Neural progenitor cell (in vitro differentiated cells): Measurements from ENCODE around the gene ZHX3. TPM values are rescaled to one million over a fixed set of nuclear protein-coding genes. Genes with fewer than 3 reads are reported as not detected.

ENCODE experiments used
- DNase-seq: peaks from one replicate; pipeline ENCODE4 v3.0.0-alpha.2; 2016; ENCODE audit warnings: low spot score
- H2AFZ ChIP-seq: fragments of 200-600 bp; sonication (generic); replicated peaks from 2 replicates; pipeline ENCODE4 v1.6.1; 2016; ENCODE audit warnings: antibody characterized with exemption
- H3F3A ChIP-seq: fragments of 200-600 bp; sonication (generic); 2 replicates; pipeline ENCODE4 v1.6.1; 2016; ENCODE audit warnings: antibody characterized with exemption, low read depth
- H3K27ac ChIP-seq: fragments of 200-600 bp; sonication (generic); 2 replicates; pipeline ENCODE4 v1.5.1; 2016; ENCODE audit warnings: mild to moderate bottlenecking
- H3K27me3 ChIP-seq: fragments of 200-600 bp; sonication (generic); 2 replicates; pipeline ENCODE4 v1.6.1; 2016; ENCODE audit warnings: mild to moderate bottlenecking, moderate library complexity
- H3K36me3 ChIP-seq: fragments of 200-600 bp; sonication (generic); 2 replicates; pipeline ENCODE4 v1.5.1; 2016
- H3K4me1 ChIP-seq: fragments of 200-600 bp; sonication (generic); 2 replicates; pipeline ENCODE4 v1.6.1; 2016; ENCODE audit warnings: mixed run types
- H3K4me2 ChIP-seq: fragments of 200-600 bp; sonication (generic); 2 replicates; pipeline ENCODE4 v1.6.1; 2016
- H3K4me3 ChIP-seq: fragments of 200-600 bp; sonication (generic); 2 replicates; pipeline ENCODE4 v1.5.1; 2016
- H3K79me2 ChIP-seq: fragments of 200-600 bp; sonication (generic); 2 replicates; pipeline ENCODE4 v1.6.1; 2016; ENCODE audit warnings: low read depth
- H3K9ac ChIP-seq: fragments of 200-600 bp; sonication (generic); 2 replicates; pipeline ENCODE4 v1.6.1; 2016
- H3K9me3 ChIP-seq: fragments of 200-600 bp; sonication (generic); 2 replicates; pipeline ENCODE4 v1.5.1; 2016; ENCODE audit warnings: low read depth
- H4K20me1 ChIP-seq: fragments of 200-600 bp; sonication (generic); 2 replicates; pipeline ENCODE4 v1.6.1; 2016; ENCODE audit warnings: low read depth
- H3K27ac Mint-ChIP-seq: 3 replicates; pipeline ENCODE4 v1.8.0; 2021; ENCODE audit warnings: mixed read lengths
- H3K27me3 Mint-ChIP-seq: 2 replicates; pipeline ENCODE4 v1.8.0; 2022; ENCODE audit warnings: low read depth, mild to moderate bottlenecking, inconsistent platforms, moderate library complexity, mixed read lengths; ENCODE audit not compliant: insufficient read depth
- H3K36me3 Mint-ChIP-seq: 3 replicates; pipeline ENCODE4 v1.8.0; 2021; ENCODE audit warnings: mixed read lengths
- H3K4me1 Mint-ChIP-seq: 3 replicates; pipeline ENCODE4 v1.8.0; 2021; ENCODE audit warnings: mixed read lengths
- H3K4me3 Mint-ChIP-seq: 3 replicates; pipeline ENCODE4 v1.8.0; 2021; ENCODE audit warnings: mild to moderate bottlenecking, moderate library complexity, mixed read lengths
- H3K9me3 Mint-ChIP-seq: 3 replicates; pipeline ENCODE4 v1.8.0; 2020; ENCODE audit warnings: mixed read lengths
- EZH2 ChIP-seq: fragments of 200-600 bp; sonication (generic); IDR thresholded peaks from 2 replicates; pipeline ENCODE4 v1.6.1; 2017; ENCODE audit warnings: antibody characterized with exemption, mild to moderate bottlenecking, moderate library complexity
- EZH2phosphoT487 ChIP-seq: fragments of 200-600 bp; sonication (generic); IDR thresholded peaks from 2 replicates; pipeline ENCODE4 v1.6.1; 2017; ENCODE audit warnings: antibody characterized with exemption
- total RNA-seq: library from RNA; depleted of rRNA; stranded (reverse); fragments of >200 nt; gene quantifications from 2 replicates; pipeline ENCODE4 v1.2.3, GENCODE V29; 2015; ENCODE audit warnings: low replicate concordance
- TF ChIP-seq, protein P1 (sequence below): fragments of 200-600 bp; sonication (generic); IDR thresholded peaks from 2 replicates; pipeline ENCODE4 v1.5.1; 2017; ENCODE audit warnings: antibody characterized with exemption, mild to moderate bottlenecking

The ZHX3 gene
- total RNA-seq, 1 donor from 2014 or later: 6.8 TPM

DNA sequence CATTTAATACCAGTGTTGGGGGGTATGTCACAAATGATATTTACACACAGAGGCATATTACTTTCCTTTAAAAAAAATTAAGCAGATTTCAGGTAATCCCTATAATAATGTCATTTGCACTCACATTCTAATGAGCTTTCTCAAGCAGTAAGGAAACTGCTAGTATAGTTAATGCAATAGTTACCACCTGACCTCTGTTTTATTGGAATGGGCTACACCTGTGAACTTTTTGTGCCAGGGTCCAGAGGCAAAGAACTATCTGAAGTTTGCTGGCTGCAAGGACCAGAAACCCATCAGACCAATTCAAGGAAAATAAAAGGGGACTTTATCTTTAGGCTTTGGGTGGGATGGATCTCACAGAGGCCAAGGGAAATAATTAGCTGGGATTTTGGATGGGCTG lies 2.9 kb upstream of the ZHX3 start:
- no peaks in the 10 kb centered on the region for H3K9me3 Mint-ChIP-seq
- Histone ChIP-seq H3K9me3 (no peaks in the 10 kb centered on the region), H2AFZ (no peak overlapping the region)

DNA sequence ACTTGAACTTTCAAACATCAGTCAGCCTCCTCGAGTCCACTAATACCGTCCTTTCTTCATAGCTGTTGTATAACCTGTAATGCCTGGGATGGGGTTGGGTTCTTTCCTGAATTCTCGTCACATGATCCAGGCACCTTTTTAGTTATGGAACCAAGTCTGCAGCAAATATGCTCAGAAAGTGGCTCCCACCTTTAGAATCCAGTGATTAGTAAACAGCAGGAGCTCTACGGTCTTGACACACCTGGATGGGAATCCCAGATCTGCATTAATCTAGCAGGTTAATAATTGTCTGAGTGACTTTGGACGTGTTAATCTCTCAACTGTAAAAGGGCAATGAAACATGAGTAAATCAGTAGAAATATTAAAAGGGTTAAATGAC lies 729 bp upstream of the ZHX3 start:
- H3K9ac ChIP-seq: no peak overlapping the region
- H3K4me2 ChIP-seq: peak overlapping the region; percentile 80
- Mint-ChIP-seq H3K27ac (no peak overlapping the region), H3K4me1 (peaks cover 12% of the 10 kb centered on the region), H3K9me3 (no peaks in the 10 kb centered on the region), H3K4me3 (peak overlapping the region; percentile 86), H3K27me3 (peaks cover 2% of the 10 kb centered on the region), H3K36me3 (no peaks in the 10 kb centered on the region)
- H2AFZ ChIP-seq: no peak overlapping the region
- H3K36me3 ChIP-seq: no peaks in the 10 kb centered on the region
- DNase-seq: no peak
- no peak for TF ChIP-seq EZH2
- TF ChIP-seq EZH2phosphoT487: no peak
- TF ChIP-seq, protein P1, sequence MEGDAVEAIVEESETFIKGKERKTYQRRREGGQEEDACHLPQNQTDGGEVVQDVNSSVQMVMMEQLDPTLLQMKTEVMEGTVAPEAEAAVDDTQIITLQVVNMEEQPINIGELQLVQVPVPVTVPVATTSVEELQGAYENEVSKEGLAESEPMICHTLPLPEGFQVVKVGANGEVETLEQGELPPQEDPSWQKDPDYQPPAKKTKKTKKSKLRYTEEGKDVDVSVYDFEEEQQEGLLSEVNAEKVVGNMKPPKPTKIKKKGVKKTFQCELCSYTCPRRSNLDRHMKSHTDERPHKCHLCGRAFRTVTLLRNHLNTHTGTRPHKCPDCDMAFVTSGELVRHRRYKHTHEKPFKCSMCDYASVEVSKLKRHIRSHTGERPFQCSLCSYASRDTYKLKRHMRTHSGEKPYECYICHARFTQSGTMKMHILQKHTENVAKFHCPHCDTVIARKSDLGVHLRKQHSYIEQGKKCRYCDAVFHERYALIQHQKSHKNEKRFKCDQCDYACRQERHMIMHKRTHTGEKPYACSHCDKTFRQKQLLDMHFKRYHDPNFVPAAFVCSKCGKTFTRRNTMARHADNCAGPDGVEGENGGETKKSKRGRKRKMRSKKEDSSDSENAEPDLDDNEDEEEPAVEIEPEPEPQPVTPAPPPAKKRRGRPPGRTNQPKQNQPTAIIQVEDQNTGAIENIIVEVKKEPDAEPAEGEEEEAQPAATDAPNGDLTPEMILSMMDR: no peak
- H3K79me2 ChIP-seq: no peaks in the 10 kb centered on the region
- no peak overlapping the region for H3K27ac ChIP-seq
- H3K4me1 ChIP-seq: peaks cover 3% of the 10 kb centered on the region
- H3K27me3 ChIP-seq: peaks cover 14% of the 10 kb centered on the region
- H3K4me3 ChIP-seq: peak overlapping the region; percentile 49
- no peaks in the 10 kb centered on the region for H4K20me1 ChIP-seq
- H3F3A ChIP-seq: peaks cover 9% of the 10 kb centered on the region
- H3K9me3 ChIP-seq: no peaks in the 10 kb centered on the region

More for the DNA sequence above, 2.9 kb upstream of the ZHX3 start:
- Histone ChIP-seq H3K4me3 (no peak overlapping the region), H3K27ac (no peak overlapping the region), H3K27me3 (peaks cover 14% of the 10 kb centered on the region), H3K4me1 (peaks cover 3% of the 10 kb centered on the region), H3K9ac (no peak overlapping the region), H3K4me2 (no peak overlapping the region), H3K79me2 (no peaks in the 10 kb centered on the region), H3K36me3 (no peaks in the 10 kb centered on the region), H3F3A (peaks cover 8% of the 10 kb centered on the region), H4K20me1 (no peaks in the 10 kb centered on the region)
- Mint-ChIP-seq H3K4me1 (peaks cover 9% of the 10 kb centered on the region), H3K36me3 (no peaks in the 10 kb centered on the region), H3K27me3 (peaks cover 6% of the 10 kb centered on the region), H3K4me3 (no peak overlapping the region), H3K27ac (no peak overlapping the region)
- TF ChIP-seq EZH2phosphoT487 (no peak), EZH2 (no peak)
- TF ChIP-seq, protein P1: no peak
- DNase-seq: no peak

DNA sequence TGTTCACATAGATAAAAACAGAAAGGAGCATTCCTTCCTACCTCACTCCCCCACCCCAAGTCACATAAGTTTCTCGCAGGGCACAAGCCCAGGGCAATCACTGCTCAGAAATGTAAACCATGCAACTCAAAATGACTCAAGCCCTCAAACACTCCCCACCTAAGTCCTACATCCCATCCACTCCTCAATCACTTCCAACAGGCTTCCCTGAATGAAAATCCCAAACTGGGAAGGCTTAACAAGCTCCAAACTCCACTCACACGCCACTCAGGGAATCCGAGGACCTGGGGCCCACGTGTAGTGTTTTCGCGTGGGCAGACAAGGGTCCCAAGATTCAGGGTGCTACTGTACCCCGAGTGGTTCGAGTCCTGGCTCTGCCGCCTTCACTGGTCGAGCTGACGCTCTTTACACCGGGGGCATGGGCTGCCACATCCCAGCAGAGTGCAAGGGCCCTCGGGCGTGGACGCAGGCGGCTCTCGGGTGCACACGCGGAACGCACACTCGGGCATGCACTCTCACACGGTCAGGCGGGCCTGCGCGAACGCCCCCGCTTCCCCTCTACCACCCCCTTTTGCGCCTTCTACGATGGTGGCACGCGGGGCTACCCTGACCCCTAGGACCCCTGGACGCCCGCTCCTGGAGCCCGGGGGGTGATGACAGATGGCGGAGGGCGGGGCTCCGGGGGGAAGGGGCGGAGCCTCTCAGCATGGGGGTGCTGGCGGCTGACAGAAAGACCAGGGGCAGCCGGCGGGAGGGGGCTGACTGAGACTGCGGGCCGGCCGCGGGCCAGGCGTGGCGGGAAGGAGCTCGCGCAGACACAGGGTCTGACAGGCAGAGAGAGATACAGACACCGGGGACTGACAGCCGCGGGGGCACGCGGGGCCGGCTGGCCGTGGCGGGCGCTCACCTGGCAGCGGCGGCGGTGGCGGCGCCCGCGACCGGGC lies 657 bp downstream of the ZHX3 start:
- TF ChIP-seq EZH2 (no peak), EZH2phosphoT487 (no peak)
- TF ChIP-seq, protein P1: no peak

More for the DNA sequence above, 657 bp downstream of the ZHX3 start:
- Mint-ChIP-seq H3K36me3 (no peaks in the 10 kb centered on the region), H3K27ac (no peak overlapping the region), H3K9me3 (no peaks in the 10 kb centered on the region), H3K4me3 (peak overlapping the region; percentile 85), H3K4me1 (peaks cover 12% of the 10 kb centered on the region), H3K27me3 (peaks cover 2% of the 10 kb centered on the region)
- Histone ChIP-seq H3K79me2 (no peaks in the 10 kb centered on the region), H3K27me3 (peaks cover 14% of the 10 kb centered on the region), H3K27ac (no peak overlapping the region), H3K36me3 (no peaks in the 10 kb centered on the region), H3F3A (peaks cover 9% of the 10 kb centered on the region), H4K20me1 (no peaks in the 10 kb centered on the region), H3K4me2 (peak overlapping the region; percentile 80), H2AFZ (peak overlapping the region; percentile 80), H3K4me3 (peak overlapping the region; percentile 77), H3K9ac (peak overlapping the region; percentile 6), H3K9me3 (no peaks in the 10 kb centered on the region), H3K4me1 (peaks cover 3% of the 10 kb centered on the region)
- peak; percentile 81 for DNase-seq
